GM18951 (cell line): ENCODE measurements around the gene KRTAP10-4.
"Not testable (repeated sequence)": the region's sequence is repeated elsewhere in the genome, so short reads cannot be mapped to it uniquely, and the experiment has no call there.

Experiments used
- POLR2A ChIP-seq: IDR thresholded peaks from 4 replicates; pipeline ENCODE4 v1.6.1; 2011; ENCODE audit warnings: mild to moderate bottlenecking; ENCODE audit not compliant: insufficient read length, insufficient read depth; ENCODE audit errors: extremely low read depth
- in situ Hi-C: fragments of 300-500 bp; cut with MboI; formaldehyde crosslinking; loops from one replicate; pipeline ENCODE4 v1.12.0; 2022; ENCODE audit warnings: low sequenced_read_pairs, mixed read lengths, inconsistent platforms; ENCODE audit not compliant: unreplicated experiment

KRTAP10-4 gene

GRCh38 chr21:44583089-44583799 lies 9.7 kb downstream of the KRTAP10-4 start:
- no peak for TF ChIP-seq POLR2A
- in situ Hi-C loops: no loop called here

DNA sequence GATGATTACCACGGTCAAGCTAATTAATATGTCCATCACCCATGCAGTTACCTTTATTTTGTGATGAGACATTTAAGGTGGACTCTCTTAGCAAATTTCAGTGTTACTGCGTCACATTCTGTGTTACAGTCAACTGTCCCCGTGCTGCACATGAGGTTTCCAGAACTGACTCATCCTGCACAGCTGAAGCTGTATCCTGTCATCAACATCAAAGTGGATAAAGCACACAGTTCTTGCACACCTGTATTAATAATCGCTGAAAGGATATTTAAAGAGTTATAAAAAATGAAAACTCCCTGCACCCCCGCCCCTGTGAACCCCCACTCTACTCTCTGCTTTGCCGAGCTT lies 10.2 kb downstream of the KRTAP10-4 start:
- in situ Hi-C loops: no loop called here
- TF ChIP-seq POLR2A: no peak

DNA sequence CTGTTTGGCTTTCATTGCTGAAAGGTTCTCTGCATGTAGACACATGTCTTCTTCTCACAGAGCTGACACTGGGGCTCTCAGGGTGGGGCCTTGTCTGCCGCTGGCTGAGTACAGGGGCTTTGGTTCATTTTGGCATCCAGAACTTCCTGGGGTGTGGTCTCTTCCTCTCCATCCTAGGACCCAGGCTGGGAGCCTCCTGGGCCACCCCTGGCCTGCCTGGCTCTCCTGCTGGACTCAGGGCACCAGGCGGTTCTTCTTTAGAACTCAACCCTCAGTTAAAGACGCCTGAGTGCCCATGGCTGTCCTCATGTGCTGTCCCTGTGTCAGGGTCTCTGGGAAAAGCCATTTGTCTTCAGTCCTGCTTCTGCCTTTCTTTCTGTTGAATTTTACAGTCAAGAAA lies 12.4 kb downstream of the KRTAP10-4 start:
- TF ChIP-seq POLR2A: no peak
- in situ Hi-C loops: no loop called here

- in situ Hi-C loops: no loop called here
- no peak for TF ChIP-seq POLR2A
These were observed 15.6 kb downstream of the KRTAP10-4 start for GRCh38 chr21:44589094-44589493.

DNA sequence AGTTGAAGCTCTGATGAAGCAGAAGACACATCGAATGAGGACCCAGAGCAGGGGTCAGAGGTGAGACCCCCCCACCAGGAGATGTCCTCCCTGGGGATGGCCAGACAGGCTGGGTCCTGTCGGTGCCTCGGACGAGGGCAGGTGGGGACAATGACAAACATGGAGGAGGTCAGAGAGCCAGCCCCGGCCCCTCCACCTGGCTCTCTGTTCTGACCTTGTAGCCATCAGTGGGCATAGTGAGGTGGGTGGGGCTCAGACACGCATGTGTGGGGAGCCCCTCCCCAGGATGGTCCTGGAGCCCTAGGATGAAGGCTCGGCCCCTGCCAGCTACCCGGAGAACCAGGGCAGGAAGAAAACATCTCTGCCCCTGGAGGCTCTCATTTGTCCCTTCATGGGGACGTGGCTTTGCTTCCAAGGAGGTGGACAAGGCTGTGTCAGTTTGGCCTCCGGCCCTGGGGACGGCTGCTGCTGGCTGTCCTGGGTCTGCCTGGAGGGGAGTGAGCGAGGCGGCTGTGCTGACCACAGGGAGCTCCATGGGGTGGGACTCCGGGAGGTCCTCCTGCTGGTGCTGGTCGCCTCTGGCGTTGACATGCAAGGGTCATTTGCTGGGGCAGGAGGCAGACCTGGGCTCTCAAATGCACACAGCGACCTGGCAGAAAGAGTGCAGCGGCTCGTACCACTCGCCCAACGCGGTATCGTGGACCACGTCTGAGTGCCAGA lies 16.2 kb downstream of the KRTAP10-4 start:
- in situ Hi-C loops: no loop called here

GRCh38 chr21:44590311-44590721 lies 16.8 kb downstream of the KRTAP10-4 start:
- no peak for TF ChIP-seq POLR2A
- in situ Hi-C loops: no loop called here

More for the DNA sequence above, 16.2 kb downstream of the KRTAP10-4 start:
- TF ChIP-seq POLR2A: no peak

DNA sequence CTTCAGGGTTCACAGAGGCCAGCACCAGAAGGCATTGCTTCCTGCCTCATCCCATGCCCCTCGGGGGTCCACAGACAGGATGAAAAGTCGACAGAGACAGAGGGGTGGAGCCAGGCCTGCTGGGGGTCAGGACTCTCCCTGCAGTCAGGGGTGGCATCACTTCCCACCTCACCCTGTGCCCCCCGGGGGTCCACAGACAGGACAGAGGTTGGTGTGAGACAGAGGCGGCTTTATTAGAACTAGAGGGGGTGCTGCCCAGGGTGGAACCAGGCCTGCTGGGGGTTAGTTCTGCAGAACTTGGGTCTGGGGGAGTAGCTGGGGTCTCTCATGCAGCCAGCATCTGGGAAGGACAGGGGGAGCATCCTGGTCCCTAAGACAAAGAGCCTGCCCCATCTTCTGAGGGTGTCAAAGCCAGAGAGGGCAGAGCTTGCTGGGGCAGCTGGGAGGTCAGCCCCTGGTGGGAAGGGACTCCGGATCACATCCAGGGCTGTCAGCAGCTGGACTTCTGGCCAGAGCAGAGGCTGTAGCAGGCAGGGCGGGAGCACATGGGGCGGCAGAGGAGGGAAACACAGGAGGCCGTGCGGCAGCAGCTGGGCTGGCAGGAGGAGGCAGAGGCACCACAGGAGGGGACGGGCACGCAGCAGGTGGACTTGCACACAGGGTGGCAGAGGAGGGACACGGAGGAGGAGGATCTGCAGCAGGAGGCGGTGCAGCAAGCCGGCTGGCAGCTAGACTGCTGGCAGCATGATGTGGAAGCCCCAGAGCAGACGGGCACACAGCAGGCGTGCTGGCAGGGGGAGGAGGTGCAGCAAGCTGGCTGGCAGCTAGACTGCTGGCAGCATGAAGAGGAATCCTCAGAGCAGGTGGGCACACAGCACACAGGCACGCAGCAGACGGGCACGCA lies 17.6 kb downstream of the KRTAP10-4 start:
- in situ Hi-C loops: not testable (repeated sequence)

DNA sequence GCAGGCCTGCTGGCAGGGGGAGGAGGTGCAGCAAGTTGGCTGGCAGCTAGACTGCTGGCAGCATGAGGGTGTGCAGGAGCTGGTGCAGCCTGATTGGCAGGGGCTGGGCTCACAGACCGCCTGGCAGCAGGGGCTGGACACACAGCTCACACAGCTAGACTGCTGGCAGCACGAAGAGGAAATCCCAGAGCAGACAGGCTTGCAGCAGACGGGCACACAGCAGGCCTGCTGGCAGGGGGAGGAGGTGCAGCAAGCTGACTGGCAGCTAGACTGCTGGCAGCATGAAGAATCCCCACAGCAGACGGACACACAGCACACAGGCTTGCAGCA lies 18.2 kb downstream of the KRTAP10-4 start:
- in situ Hi-C loops: not testable (repeated sequence)

DNA sequence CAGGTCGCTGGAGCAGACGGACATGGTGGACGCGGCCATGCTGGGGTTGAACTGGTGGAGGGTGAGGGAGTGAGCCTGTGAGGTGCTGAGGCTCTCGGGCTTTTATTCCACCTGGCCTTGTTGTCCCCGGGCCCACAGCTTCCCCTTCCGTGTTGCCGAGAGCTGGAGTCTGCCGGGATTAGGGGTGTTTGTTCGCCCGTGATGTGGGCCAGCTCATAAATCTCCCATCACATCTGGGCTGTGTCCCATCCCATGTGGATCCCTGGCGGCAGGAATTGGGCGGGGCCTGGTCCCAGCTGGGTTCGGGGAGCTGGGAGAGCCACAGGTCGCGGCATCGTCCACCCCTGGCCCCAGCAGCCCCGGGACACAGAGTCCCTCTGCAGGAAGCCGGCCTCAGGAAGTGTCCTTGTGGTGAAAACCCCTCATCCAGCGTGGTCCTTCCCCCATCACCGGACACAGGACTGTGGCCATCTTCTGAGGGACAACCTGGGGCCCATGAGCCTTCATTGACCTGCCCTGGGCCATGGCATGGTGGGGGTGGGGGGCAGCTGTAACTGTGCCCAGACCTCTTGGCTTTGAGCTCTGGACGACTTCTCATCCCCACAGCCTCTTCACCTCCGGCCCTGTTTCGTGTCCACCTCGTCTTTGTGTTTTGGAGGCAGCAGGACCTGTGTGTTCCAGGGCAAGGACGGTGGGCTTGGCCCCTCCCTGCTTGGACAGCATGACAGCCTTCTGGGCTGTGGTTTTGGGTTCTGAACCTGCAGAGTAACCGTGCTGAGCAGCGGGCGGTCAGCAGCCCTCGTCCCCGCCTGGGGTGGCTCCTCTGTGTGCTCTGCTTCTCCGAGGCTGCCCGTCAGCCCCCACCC lies 19.1 kb downstream of the KRTAP10-4 start, which contains the start of gene KRTAP10-6:
Gene KRTAP10-6 (minus strand): TSS at position 60 of the 866 bp plus-strand sequence. CDS start 21 bp downstream, at position 39.
- TF ChIP-seq POLR2A: no peak

GRCh38 chr21:44593598-44594405 lies 20.3 kb downstream of the KRTAP10-4 start:
- TF ChIP-seq POLR2A: no peak
- in situ Hi-C loops: no loop called here

More for the DNA sequence above, 19.1 kb downstream of the KRTAP10-4 start, which contains the start of gene KRTAP10-6:
- in situ Hi-C loops: no loop called here

- in situ Hi-C loops: no loop called here
- no peak for TF ChIP-seq POLR2A
These were observed 20.9 kb downstream of the KRTAP10-4 start for GRCh38 chr21:44594406-44594916.

- no peak for TF ChIP-seq POLR2A
These were observed 22.0 kb downstream of the KRTAP10-4 start for GRCh38 chr21:44595524-44595923.

More at GRCh38 chr21:44595524-44595923, 22.0 kb downstream of the KRTAP10-4 start:
- in situ Hi-C loops: no loop called here
